Measurements from ENCODE around the gene S100B.

S100B gene

GRCh38 chr21:46552865-46553379, 52.0 kb downstream of the S100B start:
- DNase-seq (ENCODE audit: low spot score) = no peak
- TF ChIP-seq CTCF (IDR thresholded peaks at IDR 0.05; ENCODE audit: borderline replicate concordance, control extremely low read depth, extremely low read depth, insufficient read depth, missing control alignments) = no peak
- in situ Hi-C loops (cut with MboI; ENCODE audit: low sequenced_read_pairs, unreplicated experiment) = no loop called here

GRCh38 chr21:46552274-46552673, 52.6 kb downstream of the S100B start:
- TF ChIP-seq CTCF (IDR thresholded peaks at IDR 0.05; ENCODE audit: borderline replicate concordance, control extremely low read depth, extremely low read depth, insufficient read depth, missing control alignments) = no peak
- in situ Hi-C loops (cut with MboI; ENCODE audit: low sequenced_read_pairs, unreplicated experiment) = no loop called here
- DNase-seq (ENCODE audit: low spot score) = no peak

- in situ Hi-C loops (cut with MboI; ENCODE audit: low sequenced_read_pairs, unreplicated experiment) = no loop called here
- no peak for DNase-seq (ENCODE audit: low spot score)
- TF ChIP-seq CTCF (IDR thresholded peaks at IDR 0.05; ENCODE audit: borderline replicate concordance, control extremely low read depth, extremely low read depth, insufficient read depth, missing control alignments) = no peak
Measured at GRCh38 chr21:46551636-46552241, 53.1 kb downstream of the S100B start.

- DNase-seq (ENCODE audit: low spot score) = no peak
- in situ Hi-C loops (cut with MboI; ENCODE audit: low sequenced_read_pairs, unreplicated experiment) = no loop called here
- TF ChIP-seq CTCF (IDR thresholded peaks at IDR 0.05; ENCODE audit: borderline replicate concordance, control extremely low read depth, extremely low read depth, insufficient read depth, missing control alignments) = no peak
Measured at GRCh38 chr21:46550116-46550941, 54.6 kb downstream of the S100B start.

- no peak for TF ChIP-seq CTCF (IDR thresholded peaks at IDR 0.05; ENCODE audit: borderline replicate concordance, control extremely low read depth, extremely low read depth, insufficient read depth, missing control alignments)
- DNase-seq (ENCODE audit: low spot score) = no peak
- in situ Hi-C loops (cut with MboI; ENCODE audit: low sequenced_read_pairs, unreplicated experiment) = no loop called here
Measured at GRCh38 chr21:46549650-46550049, 55.2 kb downstream of the S100B start.

All from GM13976 (cell line).